ENCODE data around the gene CENPF. TPM values are rescaled to one million over a fixed set of nuclear protein-coding genes. Genes with fewer than 3 reads are reported as not detected.

Gene CENPF
- total RNA-seq, 1 donor from 2014 or later = 15.6 TPM

- DNase-seq = no peak
Observed at GRCh38 chr1:214617246-214617645, 14.3 kb downstream of the CENPF start.

- DNase-seq = no peak
Observed at GRCh38 chr1:214617843-214618242, 14.8 kb downstream of the CENPF start.

GRCh38 chr1:214621236-214621635 is 18.2 kb downstream of the CENPF start:
- DNase-seq = no peak

- no peak for DNase-seq
Observed at GRCh38 chr1:214623430-214623829, 20.4 kb downstream of the CENPF start.

GRCh38 chr1:214632091-214632490 is 29.1 kb downstream of the CENPF start:
- no peak for DNase-seq

- no peak for DNase-seq
Observed at GRCh38 chr1:214633686-214634085, 30.7 kb downstream of the CENPF start.

GRCh38 chr1:214634267-214634666 is 31.3 kb downstream of the CENPF start:
- no peak for DNase-seq

- DNase-seq = no peak
Observed at GRCh38 chr1:214635086-214635485, 32.1 kb downstream of the CENPF start.

GRCh38 chr1:214635506-214635905 is 32.5 kb downstream of the CENPF start:
- no peak for DNase-seq

GRCh38 chr1:214636436-214636835 is 33.4 kb downstream of the CENPF start:
- DNase-seq = no peak

GRCh38 chr1:214637125-214637524 is 34.1 kb downstream of the CENPF start:
- DNase-seq = no peak

GRCh38 chr1:214637722-214638458 is 34.9 kb downstream of the CENPF start:
- no peak for DNase-seq

- no peak for DNase-seq
Observed at GRCh38 chr1:214638459-214638807, 35.4 kb downstream of the CENPF start.

- no peak for DNase-seq
Observed at GRCh38 chr1:214638997-214639396, 36.0 kb downstream of the CENPF start.

GRCh38 chr1:214640431-214641213 is 37.6 kb downstream of the CENPF start:
- DNase-seq = no peak

- no peak for DNase-seq
Observed at GRCh38 chr1:214641214-214641895, 38.4 kb downstream of the CENPF start.

- DNase-seq = no peak
Observed at GRCh38 chr1:214643030-214643429, 40.0 kb downstream of the CENPF start.

- DNase-seq = no peak
Observed at GRCh38 chr1:214645712-214646111, 42.7 kb downstream of the CENPF start.

GRCh38 chr1:214648801-214649200 is 45.8 kb downstream of the CENPF start:
- no peak for DNase-seq

- no peak for DNase-seq
Observed at GRCh38 chr1:214649607-214650006, 46.6 kb downstream of the CENPF start.

GRCh38 chr1:214650664-214651063 is 47.7 kb downstream of the CENPF start:
- DNase-seq = no peak

- DNase-seq = no peak
Observed at GRCh38 chr1:214657299-214657698, 54.3 kb downstream of the CENPF start.

GRCh38 chr1:214658175-214658574 is 55.2 kb downstream of the CENPF start:
- no peak for DNase-seq

Data from occipital lobe (tissue), 2 donors.